ENCODE results near the gene NFASC.

DNA sequence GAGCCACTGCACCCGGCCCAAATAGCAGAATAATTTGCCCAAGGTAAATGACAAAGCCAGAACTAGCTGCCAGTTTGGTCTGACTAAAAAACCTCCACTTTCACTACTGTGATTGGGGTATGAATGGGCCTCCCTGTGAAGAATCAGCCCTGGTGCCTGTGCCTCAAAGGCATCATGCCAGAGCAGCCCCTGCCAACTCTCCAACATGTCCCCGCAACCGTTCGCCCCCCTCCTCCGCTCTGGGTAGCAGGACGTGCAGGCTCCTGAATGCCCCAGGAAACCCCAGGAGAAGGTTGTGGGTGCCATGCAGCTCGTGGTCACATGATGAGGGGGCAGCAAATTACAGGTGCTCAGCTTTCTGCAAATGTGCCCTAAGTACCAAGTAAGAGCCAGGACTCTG lies 157.7 kb downstream of the NFASC start:
- TF ChIP-seq, protein P1, sequence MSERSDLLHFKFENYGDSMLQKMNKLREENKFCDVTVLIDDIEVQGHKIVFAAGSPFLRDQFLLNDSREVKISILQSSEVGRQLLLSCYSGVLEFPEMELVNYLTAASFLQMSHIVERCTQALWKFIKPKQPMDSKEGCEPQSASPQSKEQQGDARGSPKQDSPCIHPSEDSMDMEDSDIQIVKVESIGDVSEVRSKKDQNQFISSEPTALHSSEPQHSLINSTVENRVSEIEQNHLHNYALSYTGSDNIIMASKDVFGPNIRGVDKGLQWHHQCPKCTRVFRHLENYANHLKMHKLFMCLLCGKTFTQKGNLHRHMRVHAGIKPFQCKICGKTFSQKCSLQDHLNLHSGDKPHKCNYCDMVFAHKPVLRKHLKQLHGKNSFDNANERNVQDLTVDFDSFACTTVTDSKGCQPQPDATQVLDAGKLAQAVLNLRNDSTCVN (tag by site-specific recombination; optimal IDR thresholded peaks at IDR 0.05) = no peak
- TF ChIP-seq, protein P2, sequence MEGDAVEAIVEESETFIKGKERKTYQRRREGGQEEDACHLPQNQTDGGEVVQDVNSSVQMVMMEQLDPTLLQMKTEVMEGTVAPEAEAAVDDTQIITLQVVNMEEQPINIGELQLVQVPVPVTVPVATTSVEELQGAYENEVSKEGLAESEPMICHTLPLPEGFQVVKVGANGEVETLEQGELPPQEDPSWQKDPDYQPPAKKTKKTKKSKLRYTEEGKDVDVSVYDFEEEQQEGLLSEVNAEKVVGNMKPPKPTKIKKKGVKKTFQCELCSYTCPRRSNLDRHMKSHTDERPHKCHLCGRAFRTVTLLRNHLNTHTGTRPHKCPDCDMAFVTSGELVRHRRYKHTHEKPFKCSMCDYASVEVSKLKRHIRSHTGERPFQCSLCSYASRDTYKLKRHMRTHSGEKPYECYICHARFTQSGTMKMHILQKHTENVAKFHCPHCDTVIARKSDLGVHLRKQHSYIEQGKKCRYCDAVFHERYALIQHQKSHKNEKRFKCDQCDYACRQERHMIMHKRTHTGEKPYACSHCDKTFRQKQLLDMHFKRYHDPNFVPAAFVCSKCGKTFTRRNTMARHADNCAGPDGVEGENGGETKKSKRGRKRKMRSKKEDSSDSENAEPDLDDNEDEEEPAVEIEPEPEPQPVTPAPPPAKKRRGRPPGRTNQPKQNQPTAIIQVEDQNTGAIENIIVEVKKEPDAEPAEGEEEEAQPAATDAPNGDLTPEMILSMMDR (tag by site-specific recombination; IDR thresholded peaks at IDR 0.05) = no peak
- TF ChIP-seq, protein P3, sequence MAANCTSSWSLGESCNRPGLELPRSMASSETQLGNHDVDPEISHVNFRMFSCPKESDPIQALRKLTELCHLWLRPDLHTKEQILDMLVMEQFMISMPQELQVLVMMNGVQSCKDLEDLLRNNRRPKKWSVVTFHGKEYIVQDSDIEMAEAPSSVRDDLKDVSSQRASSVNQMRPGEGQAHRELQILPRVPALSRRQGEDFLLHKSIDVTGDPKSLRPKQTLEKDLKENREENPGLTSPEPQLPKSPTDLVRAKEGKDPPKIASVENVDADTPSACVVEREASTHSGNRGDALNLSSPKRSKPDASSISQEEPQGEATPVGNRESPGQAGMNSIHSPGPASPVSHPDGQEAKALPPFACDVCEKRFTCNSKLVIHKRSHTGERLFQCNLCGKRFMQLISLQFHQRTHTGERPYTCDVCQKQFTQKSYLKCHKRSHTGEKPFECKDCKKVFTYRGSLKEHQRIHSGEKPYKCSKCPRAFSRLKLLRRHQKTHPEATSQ (tag by site-specific recombination; IDR thresholded peaks at IDR 0.05) = no peak
- TF ChIP-seq ZNF776 (tag by site-specific recombination; IDR thresholded peaks at IDR 0.05; ENCODE audit: borderline replicate concordance) = no peak
- TF ChIP-seq YY1 (tag by site-specific recombination; IDR thresholded peaks at IDR 0.05) = no peak
- TF ChIP-seq, protein P4, sequence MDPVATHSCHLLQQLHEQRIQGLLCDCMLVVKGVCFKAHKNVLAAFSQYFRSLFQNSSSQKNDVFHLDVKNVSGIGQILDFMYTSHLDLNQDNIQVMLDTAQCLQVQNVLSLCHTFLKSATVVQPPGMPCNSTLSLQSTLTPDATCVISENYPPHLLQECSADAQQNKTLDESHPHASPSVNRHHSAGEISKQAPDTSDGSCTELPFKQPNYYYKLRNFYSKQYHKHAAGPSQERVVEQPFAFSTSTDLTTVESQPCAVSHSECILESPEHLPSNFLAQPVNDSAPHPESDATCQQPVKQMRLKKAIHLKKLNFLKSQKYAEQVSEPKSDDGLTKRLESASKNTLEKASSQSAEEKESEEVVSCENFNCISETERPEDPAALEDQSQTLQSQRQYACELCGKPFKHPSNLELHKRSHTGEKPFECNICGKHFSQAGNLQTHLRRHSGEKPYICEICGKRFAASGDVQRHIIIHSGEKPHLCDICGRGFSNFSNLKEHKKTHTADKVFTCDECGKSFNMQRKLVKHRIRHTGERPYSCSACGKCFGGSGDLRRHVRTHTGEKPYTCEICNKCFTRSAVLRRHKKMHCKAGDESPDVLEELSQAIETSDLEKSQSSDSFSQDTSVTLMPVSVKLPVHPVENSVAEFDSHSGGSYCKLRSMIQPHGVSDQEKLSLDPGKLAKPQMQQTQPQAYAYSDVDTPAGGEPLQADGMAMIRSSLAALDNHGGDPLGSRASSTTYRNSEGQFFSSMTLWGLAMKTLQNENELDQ (tag by site-specific recombination; IDR thresholded peaks at IDR 0.05; ENCODE audit: low read depth) = no peak
- TF ChIP-seq ZNF561 (tag by site-specific recombination; IDR thresholded peaks at IDR 0.05; ENCODE audit: borderline replicate concordance) = no peak
